Subcutaneous abdominal adipose tissue (tissue), 5 donors: ENCODE measurements around the gene ACTN1.
"Not testable (repeated sequence)": the region's sequence is repeated elsewhere in the genome, so short reads cannot be mapped to it uniquely, and the experiment has no call there.

Experiments
- H3K27ac ChIP-seq: one replicate; pipeline ENCODE4 v1.7.0; 2013; ENCODE audit warnings: low read depth, mild to moderate bottlenecking, inconsistent platforms, low read length, moderate library complexity
- H3K27me3 ChIP-seq, 5 donors: one replicate each; pipeline ENCODE4 v1.7.0; 2013; ENCODE audit warnings: low read length in 5 of 5, inconsistent platforms in 1 of 5; ENCODE audit not compliant: control insufficient read depth in 5 of 5, insufficient read depth in 4 of 5
- H3K36me3 ChIP-seq, 5 donors: one replicate each; pipeline ENCODE4 v1.7.0; 2013; ENCODE audit warnings: low read length in 5 of 5; ENCODE audit not compliant: control insufficient read depth in 5 of 5, insufficient read depth in 5 of 5
- H3K4me1 ChIP-seq, 5 donors: one replicate each; pipeline ENCODE4 v1.7.0; 2013; ENCODE audit warnings: low read length in 5 of 5, mild to moderate bottlenecking in 3 of 5, moderate library complexity in 1 of 5; ENCODE audit not compliant: control insufficient read depth in 5 of 5, insufficient read depth in 5 of 5
- H3K4me3 ChIP-seq, 5 donors: one replicate each; pipeline ENCODE4 v1.7.0; 2013; ENCODE audit warnings: low read length in 5 of 5, low read depth in 1 of 5
- H3K9ac ChIP-seq, 5 donors: one replicate each; pipeline ENCODE4 v1.7.0; 2013; ENCODE audit warnings: low read length in 5 of 5, mild to moderate bottlenecking in 4 of 5, moderate library complexity in 3 of 5
- H3K9me3 ChIP-seq, 5 donors: one replicate each; pipeline ENCODE4 v1.7.0; 2013; ENCODE audit warnings: low read length in 5 of 5; ENCODE audit not compliant: control insufficient read depth in 5 of 5
- donor health status: healthy.
- donor health status: healthy.
- donor health status: healthy.
- donor health status: healthy.
- donor health status: healthy.

Gene ACTN1

DNA sequence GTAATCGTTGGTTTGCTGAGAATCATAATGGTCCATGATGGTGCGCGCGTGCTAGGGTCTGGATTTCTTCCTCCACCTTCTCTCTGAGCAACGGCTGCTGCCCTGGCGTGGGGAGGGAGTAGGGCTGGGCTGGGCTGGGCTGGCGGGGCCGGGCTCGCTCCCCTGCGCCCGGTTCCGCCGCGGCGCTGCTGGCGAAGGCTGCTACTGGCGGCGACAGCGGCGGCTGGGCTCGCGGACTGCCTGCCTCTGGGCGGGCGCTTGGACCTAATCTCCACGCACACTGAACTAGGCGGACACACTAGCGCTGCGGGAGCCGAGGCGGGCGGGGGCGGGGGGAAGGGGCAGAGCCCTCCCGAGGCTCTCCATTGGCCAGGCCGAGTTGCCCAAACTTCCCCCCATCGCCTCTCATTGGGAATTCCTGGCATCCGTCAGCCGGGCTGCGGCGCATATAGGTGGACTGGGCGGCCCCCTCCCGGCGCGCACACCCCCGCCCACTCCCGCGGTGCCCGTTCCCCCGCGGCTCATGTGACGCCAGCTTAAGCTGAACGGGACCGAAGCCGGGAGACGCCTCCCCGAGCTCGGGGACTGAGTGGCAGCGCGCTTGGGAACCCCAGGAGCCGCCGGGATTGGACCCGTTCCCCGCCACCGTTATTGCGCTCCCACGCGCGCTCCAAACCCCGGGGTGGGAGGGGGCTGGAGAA, at the start of gene ACTN1:
TSS of gene ACTN1 (minus strand) at position 282 of the 701 bp plus-strand sequence. CDS start at position 36, 246 bp downstream.
- Histone ChIP-seq H3K9ac (peak within 1 kb of the TSS; percentile 38 to 94 (median 80)), H3K4me3 (peak within 1 kb of the TSS; percentile 83 to 89 (median 85)), H3K27me3 (no peaks in the 10 kb centered on the region), H3K27ac (peak within 1 kb of the TSS; percentile 91), H3K9me3 (no peaks in the 10 kb centered on the region), H3K36me3 (peaks cover 0 to 6% (median 3%) of the 10 kb centered on the region in 5 donors), H3K4me1 (peaks cover 6 to 68% (median 47%) of the 10 kb centered on the region in 5 donors)

DNA sequence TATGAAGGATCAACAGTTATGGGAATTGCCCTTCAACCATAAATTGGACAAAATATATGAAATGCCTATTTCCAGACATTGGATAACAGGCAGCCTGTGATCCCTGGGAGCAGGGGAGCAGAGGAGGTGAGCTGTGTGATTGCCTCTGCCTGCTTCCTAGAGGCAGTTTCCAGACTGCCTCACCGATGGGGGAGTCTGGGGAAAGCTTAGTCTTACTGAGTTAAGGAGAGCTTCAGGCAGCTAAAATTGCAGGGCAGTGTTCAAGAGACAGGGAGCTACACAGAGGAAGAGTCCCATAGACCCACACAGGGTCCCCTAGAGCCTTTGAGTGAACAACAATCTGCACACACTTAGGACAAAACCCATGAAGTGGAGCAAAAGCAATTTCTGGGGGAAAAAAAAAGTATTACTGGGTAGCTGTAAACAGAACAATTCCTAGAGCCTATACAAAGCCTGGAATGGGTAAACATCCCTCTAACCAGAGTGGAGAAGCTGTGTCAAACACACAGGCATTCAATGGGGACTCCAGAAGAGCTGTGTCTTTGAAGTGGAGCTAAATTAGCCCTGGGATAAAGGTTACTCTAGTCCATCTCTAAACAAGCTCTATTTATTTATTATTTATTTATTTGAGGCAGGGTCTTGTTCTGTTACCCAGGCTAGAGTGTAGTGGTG, 48.3 kb upstream of the ACTN1 start:
- Histone ChIP-seq H3K27ac (no peak overlapping the region), H3K9me3 (no peaks in the 10 kb centered on the region), H3K4me1 (peaks cover 0 to 12% (median 3%) of the 10 kb centered on the region in 5 donors), H3K9ac (no peak overlapping the region), H3K4me3 (no peak overlapping the region), H3K27me3 (no peaks in the 10 kb centered on the region), H3K36me3 (no peaks in the 10 kb centered on the region)

- H3K4me3 ChIP-seq = peak overlapping the region in 1 of 5 donors; percentile 13
- no peak overlapping the region for H3K9ac ChIP-seq
- peaks cover 0 to 12% (median 3%) of the 10 kb centered on the region in 5 donors for H3K4me1 ChIP-seq
- no peaks in the 10 kb centered on the region for H3K9me3 ChIP-seq
- no peaks in the 10 kb centered on the region for H3K27me3 ChIP-seq
- no peak overlapping the region for H3K27ac ChIP-seq
- H3K36me3 ChIP-seq = no peaks in the 10 kb centered on the region
Measured at GRCh38 chr14:69023035-69023434, 43.9 kb upstream of the ACTN1 start.

DNA sequence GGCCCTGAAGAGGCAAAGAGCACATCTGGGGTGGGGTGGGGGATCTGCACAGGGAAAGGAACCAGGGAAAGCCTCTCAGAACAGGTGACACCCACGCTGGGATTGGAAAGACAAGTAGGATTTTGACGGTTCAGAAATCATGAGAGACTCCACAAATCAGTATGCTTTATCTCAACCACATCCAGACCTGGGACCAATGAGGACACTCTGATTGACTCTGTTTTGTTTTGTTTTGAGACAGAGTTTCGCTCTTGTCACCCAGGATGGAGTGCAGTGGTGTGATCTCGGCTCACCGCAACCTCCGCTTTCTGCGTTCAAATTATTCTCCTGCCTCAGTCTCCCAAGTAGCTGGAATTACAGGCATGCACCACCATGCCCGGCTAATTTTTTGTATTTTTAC, 43.0 kb upstream of the ACTN1 start:
- H3K27ac ChIP-seq, H3K36me3 ChIP-seq, H3K4me3 ChIP-seq, H3K9me3 ChIP-seq, H3K27me3 ChIP-seq, H3K9ac ChIP-seq: not testable (repeated sequence)
- H3K4me1 ChIP-seq = peaks cover 0 to 12% (median 3%) of the 10 kb centered on the region in 5 donors

DNA sequence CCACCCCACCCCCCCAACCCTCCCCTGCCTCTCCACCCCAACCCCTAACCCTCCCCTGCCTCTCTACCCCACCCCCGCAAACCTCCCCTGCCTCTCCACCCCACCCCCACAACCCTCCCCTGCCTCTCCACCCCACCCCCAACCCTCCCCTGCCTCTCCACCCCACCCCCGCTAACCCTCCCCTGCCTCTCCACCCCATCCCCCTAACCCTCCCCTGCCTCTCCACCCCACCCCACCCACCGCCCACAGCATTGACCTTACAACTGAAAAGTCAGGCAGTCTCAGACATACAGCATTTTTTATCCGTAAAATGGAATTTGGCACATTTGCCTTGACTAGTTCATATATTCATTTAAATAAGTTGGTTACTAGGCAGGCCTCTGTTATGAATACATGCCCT, 38.6 kb upstream of the ACTN1 start:
- H3K27ac ChIP-seq = no peak overlapping the region
- H3K4me1 ChIP-seq = peaks cover 0 to 5% (median 4%) of the 10 kb centered on the region in 5 donors
- no peaks in the 10 kb centered on the region for H3K27me3 ChIP-seq
- H3K9me3 ChIP-seq = no peaks in the 10 kb centered on the region
- H3K36me3 ChIP-seq = no peaks in the 10 kb centered on the region
- no peak overlapping the region for H3K9ac ChIP-seq
- H3K4me3 ChIP-seq = no peak overlapping the region

DNA sequence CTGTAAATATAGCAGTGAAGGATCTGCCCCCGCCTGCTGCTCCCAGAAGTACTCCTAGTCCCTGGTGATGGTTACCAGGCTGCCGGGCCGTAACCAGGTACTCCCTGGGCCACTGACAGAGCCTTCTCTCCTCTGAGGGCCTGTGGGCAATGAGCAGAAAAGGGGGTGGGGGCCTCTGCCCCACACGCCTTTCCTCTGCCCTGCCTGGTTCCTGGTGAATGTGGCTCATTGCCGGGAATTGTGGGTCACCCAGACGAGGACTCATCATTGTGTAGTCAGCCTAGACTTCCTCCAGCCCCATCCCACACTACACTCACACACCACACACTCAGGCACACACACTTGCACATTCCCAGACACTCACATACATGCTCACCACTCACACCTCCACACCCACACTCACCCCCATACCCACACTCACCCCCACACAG, 35.7 kb upstream of the ACTN1 start:
- Histone ChIP-seq H3K9me3 (no peaks in the 10 kb centered on the region), H3K4me1 (peaks cover 0 to 15% (median 6%) of the 10 kb centered on the region in 5 donors), H3K4me3 (no peak overlapping the region), H3K36me3 (no peaks in the 10 kb centered on the region), H3K9ac (no peak overlapping the region), H3K27ac (no peak overlapping the region), H3K27me3 (no peaks in the 10 kb centered on the region)

- Histone ChIP-seq H3K27me3 (no peaks in the 10 kb centered on the region), H3K4me3 (no peak overlapping the region), H3K9ac (no peak overlapping the region), H3K36me3 (no peaks in the 10 kb centered on the region), H3K9me3 (no peaks in the 10 kb centered on the region), H3K27ac (no peak overlapping the region), H3K4me1 (peaks cover 0 to 15% (median 6%) of the 10 kb centered on the region in 5 donors)
Measured at GRCh38 chr14:69013943-69014782, 35.1 kb upstream of the ACTN1 start.

- Histone ChIP-seq H3K27ac (peak overlapping the region; percentile 37), H3K9me3 (no peaks in the 10 kb centered on the region), H3K4me3 (no peak overlapping the region)
Measured at GRCh38 chr14:69012256-69012953, 33.3 kb upstream of the ACTN1 start.

GRCh38 chr14:69010648-69011047, 31.5 kb upstream of the ACTN1 start:
- Histone ChIP-seq H3K27ac (no peak overlapping the region), H3K9me3 (no peaks in the 10 kb centered on the region), H3K27me3 (peaks cover 0 to 4% (median 0%) of the 10 kb centered on the region in 5 donors), H3K4me3 (no peak overlapping the region), H3K4me1 (peaks cover 3 to 20% (median 16%) of the 10 kb centered on the region in 5 donors), H3K9ac (no peak overlapping the region), H3K36me3 (no peaks in the 10 kb centered on the region)

More at GRCh38 chr14:69012256-69012953, 33.3 kb upstream of the ACTN1 start:
- Histone ChIP-seq H3K4me1 (peaks cover 0 to 17% (median 11%) of the 10 kb centered on the region in 5 donors), H3K36me3 (no peaks in the 10 kb centered on the region), H3K27me3 (no peaks in the 10 kb centered on the region), H3K9ac (no peak overlapping the region)
